Sigmoid colon (tissue), 7 donors: ENCODE measurements around the gene FBLIM1. TPM values are rescaled to one million over a fixed set of nuclear protein-coding genes. Genes with fewer than 3 reads are reported as not detected.

ENCODE experiments used
- DNase-seq: peaks from one replicate; pipeline ENCODE4 v3.0.0-alpha.2; 2019
- H3K27ac ChIP-seq, 4 donors: fragments of 200-600 bp; sonication (generic); one replicate each; pipeline ENCODE4 v1.5.1; 2016 to 2019; ENCODE audit warnings: mild to moderate bottlenecking in 1 of 4
- H3K27me3 ChIP-seq, 3 donors: fragments of 200-600 bp; sonication (generic); one replicate each; pipeline ENCODE4 v1.5.1; 2019; ENCODE audit warnings: mild to moderate bottlenecking in 1 of 3
- H3K36me3 ChIP-seq, 4 donors: fragments of 200-600 bp; sonication (generic); one replicate each; pipeline ENCODE4 v1.5.1; 2016 to 2019
- H3K4me1 ChIP-seq, 4 donors: fragments of 200-600 bp; sonication (generic); one replicate each; pipeline ENCODE4 v1.5.1; 2017 to 2019
- H3K4me3 ChIP-seq, 4 donors: fragments of 200-600 bp; sonication (generic); one replicate each; pipeline ENCODE4 v1.5.1; 2017 to 2019; ENCODE audit warnings: mild to moderate bottlenecking in 2 of 4, moderate library complexity in 1 of 4
- H3K9me3 ChIP-seq, 4 donors: fragments of 200-600 bp in 3 of 4; sonication (generic) in 3 of 4; one replicate each; pipeline versions ENCODE4 v1.5.1 to v1.6.1; 2013 to 2019
- CTCF ChIP-seq, 4 experiments: fragments of 450-650 bp in 3 of 4; fragments of 200-600 bp in 1 of 4; IDR thresholded peaks; one replicate each; pipeline ENCODE4 v1.5.1; 2016 to 2019; ENCODE audit warnings: antibody characterized with exemption in 4 of 4, mild to moderate bottlenecking in 3 of 4, moderate library complexity in 2 of 4
- EP300 ChIP-seq, 4 donors: sonication (generic); formaldehyde crosslinking; IDR thresholded peaks; one replicate each; pipeline ENCODE4 v1.6.1; 2017; ENCODE audit warnings: antibody characterized with exemption in 4 of 4
- POLR2A ChIP-seq, 2 donors: fragments of 450-650 bp; IDR thresholded peaks; one replicate each; pipeline ENCODE4 v1.6.1; 2016; ENCODE audit warnings: antibody characterized with exemption in 2 of 2, mild to moderate bottlenecking in 2 of 2, moderate library complexity in 2 of 2
- POLR2AphosphoS5 ChIP-seq, 4 donors: sonication (generic); formaldehyde crosslinking; IDR thresholded peaks; one replicate each; pipeline ENCODE4 v1.6.1; 2017; ENCODE audit warnings: antibody characterized with exemption in 4 of 4
- WGBS, 2 donors: extraction: QIAGEN DNeasy Blood & Tissue Kit; methylation state at CpG; one replicate each; pipeline ENCODE4 v1.1.7; 2013; 5-methylcytosine and 5-hydroxymethylcytosine counted together
- intact Hi-C: fragments of 100-400 bp; cut with DNase I; formaldehyde crosslinking; loops from one replicate; pipeline ENCODE4 v1.15.1; 2023
- polyA plus RNA-seq, 3 donors: library from polyadenylated mRNA; stranded (reverse); fragments of 200-250 nt; gene quantifications; one replicate each; pipeline ENCODE4 v1.2.3, GENCODE V29; 2013
- total RNA-seq, 4 donors: library from RNA; depleted of rRNA; stranded (reverse); fragments of >200 nt; gene quantifications; one replicate each; pipeline ENCODE4 v1.1.0, GENCODE V29; 2016
- donor health status: healthy with polysubstance abuse.
- donor health status: Bipolar disorder and iron deficiency.
- donor health status: healthy.

The FBLIM1 gene
- total and polyA plus RNA-seq, 7 donors: 28.1 to 227 (median 53.2) TPM

GRCh38 chr1:15775706-15776105 is 17.1 kb downstream of the FBLIM1 start:
- peaks cover 11 to 88% (median 49%) of the 10 kb centered on the region in 4 donors for H3K36me3 ChIP-seq
- H3K4me3 ChIP-seq: no peak overlapping the region
- intact Hi-C loops: no loop called here
- DNase-seq: no peak
- WGBS, 2 donors: 82 to 86% methylated on average over 2 of the region's 2 CpGs
- no peak overlapping the region for H3K27ac ChIP-seq
- no peaks in the 10 kb centered on the region for H3K4me1 ChIP-seq
- H3K27me3 ChIP-seq: no peaks in the 10 kb centered on the region
- TF ChIP-seq POLR2A (IDR thresholded peaks at IDR 0.05) (no peak), CTCF (IDR thresholded peaks at IDR 0.05) (no peak), POLR2AphosphoS5 (IDR thresholded peaks at IDR 0.05) (no peak), EP300 (IDR thresholded peaks at IDR 0.05) (no peak)
- H3K9me3 ChIP-seq: no peaks in the 10 kb centered on the region

GRCh38 chr1:15777909-15778707 is 19.5 kb downstream of the FBLIM1 start:
- WGBS, 2 donors: 91 to 93% methylated on average over 7 of the region's 7 CpGs
- no peak for DNase-seq
- intact Hi-C loops: no loop called here
- H3K9me3 ChIP-seq: no peaks in the 10 kb centered on the region
- H3K4me1 ChIP-seq: no peaks in the 10 kb centered on the region
- no peak overlapping the region for H3K4me3 ChIP-seq
- no peak overlapping the region for H3K27ac ChIP-seq
- no peaks in the 10 kb centered on the region for H3K27me3 ChIP-seq
- peaks cover 0 to 83% (median 32%) of the 10 kb centered on the region in 4 donors for H3K36me3 ChIP-seq
- TF ChIP-seq CTCF (IDR thresholded peaks at IDR 0.05) (no peak), EP300 (IDR thresholded peaks at IDR 0.05) (no peak), POLR2AphosphoS5 (IDR thresholded peaks at IDR 0.05) (no peak), POLR2A (IDR thresholded peaks at IDR 0.05) (no peak)

- Histone ChIP-seq H3K27ac (no peak overlapping the region), H3K9me3 (no peaks in the 10 kb centered on the region), H3K4me1 (peaks cover 0 to 9% (median 6%) of the 10 kb centered on the region in 4 donors), H3K4me3 (no peak overlapping the region), H3K36me3 (peaks cover 0 to 39% (median 7%) of the 10 kb centered on the region in 4 donors), H3K27me3 (no peaks in the 10 kb centered on the region)
- DNase-seq: no peak
- 93 to 95% methylated on average over 8 of the region's 8 CpGs for WGBS, 2 donors
- TF ChIP-seq POLR2AphosphoS5 (IDR thresholded peaks at IDR 0.05): no peak
- intact Hi-C loops: no loop called here
These were observed 27.1 kb downstream of the FBLIM1 start for GRCh38 chr1:15785683-15786082.

- H3K27ac ChIP-seq: no peak overlapping the region
- 74 to 76% methylated on average over 10 of the region's 10 CpGs for WGBS, 2 donors
- intact Hi-C loops: no loop called here
- DNase-seq: no peak
- H3K36me3 ChIP-seq: peaks cover 0 to 34% (median 7%) of the 10 kb centered on the region in 4 donors
- H3K4me3 ChIP-seq: no peak overlapping the region
- no peaks in the 10 kb centered on the region for H3K9me3 ChIP-seq
- H3K4me1 ChIP-seq: peaks cover 0 to 9% (median 6%) of the 10 kb centered on the region in 4 donors
- TF ChIP-seq POLR2AphosphoS5 (IDR thresholded peaks at IDR 0.05): no peak
- no peak for TF ChIP-seq POLR2A (IDR thresholded peaks at IDR 0.05)
- TF ChIP-seq EP300 (IDR thresholded peaks at IDR 0.05): no peak
- no peak for TF ChIP-seq CTCF (IDR thresholded peaks at IDR 0.05)
- no peaks in the 10 kb centered on the region for H3K27me3 ChIP-seq
These were observed 28.0 kb downstream of the FBLIM1 start for GRCh38 chr1:15786581-15786980.

- Histone ChIP-seq H3K36me3 (peaks cover 0 to 19% (median 5%) of the 10 kb centered on the region in 4 donors), H3K27me3 (no peaks in the 10 kb centered on the region), H3K27ac (no peak overlapping the region), H3K4me1 (peaks cover 0 to 12% (median 7%) of the 10 kb centered on the region in 4 donors), H3K9me3 (no peaks in the 10 kb centered on the region), H3K4me3 (no peak overlapping the region)
- intact Hi-C loops: no loop called here
- no peak for TF ChIP-seq EP300 (IDR thresholded peaks at IDR 0.05)
- TF ChIP-seq POLR2AphosphoS5 (IDR thresholded peaks at IDR 0.05): no peak
- no peak for TF ChIP-seq CTCF (IDR thresholded peaks at IDR 0.05)
- TF ChIP-seq POLR2A (IDR thresholded peaks at IDR 0.05): no peak
- WGBS, 2 donors: 74 to 76% methylated on average over 13 of the region's 13 CpGs
- DNase-seq: no peak
These were observed 30.2 kb downstream of the FBLIM1 start for GRCh38 chr1:15788624-15789301.
